Activated T-cell treated with anti-CD3 and anti-CD28 coated beads, Interleukin-2, amount 50 U/mL, for 24 hours (primary cell): Measurements from ENCODE around the gene APOC4.
"Not testable (repeated sequence)": the region's sequence is repeated elsewhere in the genome, so short reads cannot be mapped to it uniquely, and the experiment has no call there.

Experiments used
- DNase-seq: peaks from one replicate; pipeline ENCODE4 v3.0.0-alpha.2; 2020
- H3K27ac Mint-ChIP-seq: 2 replicates; pipeline ENCODE4 v1.8.0; 2020; ENCODE audit warnings: mild to moderate bottlenecking, mixed read lengths
- H3K27me3 Mint-ChIP-seq: 2 replicates; pipeline ENCODE4 v1.8.0; 2020; ENCODE audit warnings: mixed read lengths
- H3K36me3 Mint-ChIP-seq: 2 replicates; pipeline ENCODE4 v1.8.0; 2020; ENCODE audit warnings: low read depth, mixed read lengths
- H3K4me1 Mint-ChIP-seq: 2 replicates; pipeline ENCODE4 v1.8.0; 2020; ENCODE audit warnings: low read depth, mixed read lengths
- H3K4me3 Mint-ChIP-seq: 2 replicates; pipeline ENCODE4 v1.8.0; 2020; ENCODE audit warnings: mild to moderate bottlenecking, moderate library complexity, mixed read lengths
- H3K9me3 Mint-ChIP-seq: 2 replicates; pipeline ENCODE4 v1.8.0; 2020; ENCODE audit warnings: mixed read lengths

Gene APOC4

GRCh38 chr19:44908836-44909261, 33.2 kb upstream of the APOC4 start:
- Mint-ChIP-seq H3K4me3 (no peak overlapping the region), H3K9me3 (no peaks in the 10 kb centered on the region), H3K4me1 (peaks cover 11% of the 10 kb centered on the region), H3K27ac (no peak overlapping the region), H3K27me3 (peaks cover 50% of the 10 kb centered on the region), H3K36me3 (peaks cover 4% of the 10 kb centered on the region)
- no peak for DNase-seq

- H3K27ac Mint-ChIP-seq, result no peak overlapping the region
- H3K9me3 Mint-ChIP-seq, result no peaks in the 10 kb centered on the region
- peaks cover under 1% of the 10 kb centered on the region for H3K36me3 Mint-ChIP-seq
Observed at GRCh38 chr19:44909775-44910174, 32.3 kb upstream of the APOC4 start.

GRCh38 chr19:44911896-44912295, 30.1 kb upstream of the APOC4 start:
- peaks cover 43% of the 10 kb centered on the region for H3K27me3 Mint-ChIP-seq
- not testable (repeated sequence) for H3K9me3 Mint-ChIP-seq, DNase-seq, H3K4me3 Mint-ChIP-seq, H3K36me3 Mint-ChIP-seq, H3K27ac Mint-ChIP-seq
- peaks cover 10% of the 10 kb centered on the region for H3K4me1 Mint-ChIP-seq

More at GRCh38 chr19:44909775-44910174, 32.3 kb upstream of the APOC4 start:
- Mint-ChIP-seq H3K4me1 (peaks cover 17% of the 10 kb centered on the region), H3K4me3 (no peak overlapping the region), H3K27me3 (peaks cover 59% of the 10 kb centered on the region)
- no peak for DNase-seq

GRCh38 chr19:44912854-44913253, 29.2 kb upstream of the APOC4 start:
- H3K4me3 Mint-ChIP-seq, result no peak overlapping the region
- peaks cover 39% of the 10 kb centered on the region for H3K27me3 Mint-ChIP-seq
- peaks cover 10% of the 10 kb centered on the region for H3K4me1 Mint-ChIP-seq
- peaks cover 2% of the 10 kb centered on the region for H3K36me3 Mint-ChIP-seq
- H3K9me3 Mint-ChIP-seq, result no peaks in the 10 kb centered on the region
- no peak overlapping the region for H3K27ac Mint-ChIP-seq
- DNase-seq, result no peak

GRCh38 chr19:44913512-44914432, 28.3 kb upstream of the APOC4 start:
- H3K9me3 Mint-ChIP-seq, DNase-seq, H3K36me3 Mint-ChIP-seq: not testable (repeated sequence)
- H3K4me3 Mint-ChIP-seq, result peak overlapping the region; percentile 89
- peaks cover 10% of the 10 kb centered on the region for H3K4me1 Mint-ChIP-seq
- H3K27ac Mint-ChIP-seq, result peak overlapping the region; percentile 40
- H3K27me3 Mint-ChIP-seq, result peaks cover 35% of the 10 kb centered on the region

GRCh38 chr19:44914433-44915206, 27.4 kb upstream of the APOC4 start, which contains the start of gene APOC1:
TSS of gene APOC1 (plus strand) at chr19:44914608. CDS start at chr19:44914892, 284 bp downstream.
- Mint-ChIP-seq H3K27ac (peak within 1 kb of the TSS; percentile 95), H3K4me1 (peaks cover 10% of the 10 kb centered on the region), H3K27me3 (peaks cover 35% of the 10 kb centered on the region), H3K4me3 (peak within 1 kb of the TSS; percentile 89)
- H3K36me3 Mint-ChIP-seq, H3K9me3 Mint-ChIP-seq: not testable (repeated sequence)
- DNase-seq, result peak; percentile 86

- H3K4me1 Mint-ChIP-seq, result peaks cover 5% of the 10 kb centered on the region
- no peak overlapping the region for H3K4me3 Mint-ChIP-seq
- H3K36me3 Mint-ChIP-seq, result no peaks in the 10 kb centered on the region
- no peaks in the 10 kb centered on the region for H3K9me3 Mint-ChIP-seq
- no peak overlapping the region for H3K27ac Mint-ChIP-seq
- DNase-seq, result no peak
- H3K27me3 Mint-ChIP-seq, result peaks cover 27% of the 10 kb centered on the region
Observed at GRCh38 chr19:44924243-44924725, 17.8 kb upstream of the APOC4 start.

GRCh38 chr19:44925114-44925891, 16.7 kb upstream of the APOC4 start:
- DNase-seq, result no peak
- Mint-ChIP-seq H3K27me3 (peaks cover 27% of the 10 kb centered on the region), H3K9me3 (no peaks in the 10 kb centered on the region), H3K36me3 (no peaks in the 10 kb centered on the region), H3K4me1 (peaks cover 5% of the 10 kb centered on the region), H3K27ac (no peak overlapping the region), H3K4me3 (no peak overlapping the region)

- not testable (repeated sequence) for H3K9me3 Mint-ChIP-seq, H3K36me3 Mint-ChIP-seq, DNase-seq, H3K4me1 Mint-ChIP-seq, H3K27ac Mint-ChIP-seq
- H3K4me3 Mint-ChIP-seq, result peak overlapping the region; percentile 38
- H3K27me3 Mint-ChIP-seq, result peaks cover 27% of the 10 kb centered on the region
Observed at GRCh38 chr19:44926245-44927077, 15.6 kb upstream of the APOC4 start.

GRCh38 chr19:44927746-44928145, 14.3 kb upstream of the APOC4 start:
- Mint-ChIP-seq H3K36me3 (no peaks in the 10 kb centered on the region), H3K27me3 (peaks cover 27% of the 10 kb centered on the region), H3K4me3 (no peak overlapping the region)

GRCh38 chr19:44930088-44930487, 11.9 kb upstream of the APOC4 start:
- no peak for DNase-seq
- no peak overlapping the region for H3K27ac Mint-ChIP-seq

More at GRCh38 chr19:44927746-44928145, 14.3 kb upstream of the APOC4 start:
- peaks cover 5% of the 10 kb centered on the region for H3K4me1 Mint-ChIP-seq
- DNase-seq, result no peak
- H3K27ac Mint-ChIP-seq, result no peak overlapping the region
- no peaks in the 10 kb centered on the region for H3K9me3 Mint-ChIP-seq

GRCh38 chr19:44931541-44931940, 10.5 kb upstream of the APOC4 start:
- Mint-ChIP-seq H3K4me3 (no peak overlapping the region), H3K27ac (no peak overlapping the region), H3K36me3 (no peaks in the 10 kb centered on the region), H3K9me3 (no peaks in the 10 kb centered on the region), H3K4me1 (peaks cover 5% of the 10 kb centered on the region), H3K27me3 (peaks cover 11% of the 10 kb centered on the region)
- no peak for DNase-seq

More at GRCh38 chr19:44930088-44930487, 11.9 kb upstream of the APOC4 start:
- peaks cover 26% of the 10 kb centered on the region for H3K27me3 Mint-ChIP-seq
- H3K4me1 Mint-ChIP-seq, result peaks cover 5% of the 10 kb centered on the region
- no peaks in the 10 kb centered on the region for H3K36me3 Mint-ChIP-seq
- no peaks in the 10 kb centered on the region for H3K9me3 Mint-ChIP-seq
- no peak overlapping the region for H3K4me3 Mint-ChIP-seq

GRCh38 chr19:44939668-44940067, 2.4 kb upstream of the APOC4 start:
- Mint-ChIP-seq H3K27me3 (no peaks in the 10 kb centered on the region), H3K4me3 (no peak overlapping the region), H3K27ac (no peak overlapping the region), H3K36me3 (no peaks in the 10 kb centered on the region), H3K9me3 (no peaks in the 10 kb centered on the region), H3K4me1 (no peaks in the 10 kb centered on the region)
- no peak for DNase-seq
